GM21619 (cell line): Measurements from ENCODE around the gene SRGAP3.

ENCODE experiments used
- ATAC-seq: cut with Tn5 transposase; IDR thresholded peaks from one replicate; pipeline ENCODE4 v1.9.1; 2021; ENCODE audit not compliant: unreplicated experiment

SRGAP3 gene

GRCh38 chr3:9204253-9204992, 45.0 kb downstream of the SRGAP3 start:
- ATAC-seq: no peak

DNA sequence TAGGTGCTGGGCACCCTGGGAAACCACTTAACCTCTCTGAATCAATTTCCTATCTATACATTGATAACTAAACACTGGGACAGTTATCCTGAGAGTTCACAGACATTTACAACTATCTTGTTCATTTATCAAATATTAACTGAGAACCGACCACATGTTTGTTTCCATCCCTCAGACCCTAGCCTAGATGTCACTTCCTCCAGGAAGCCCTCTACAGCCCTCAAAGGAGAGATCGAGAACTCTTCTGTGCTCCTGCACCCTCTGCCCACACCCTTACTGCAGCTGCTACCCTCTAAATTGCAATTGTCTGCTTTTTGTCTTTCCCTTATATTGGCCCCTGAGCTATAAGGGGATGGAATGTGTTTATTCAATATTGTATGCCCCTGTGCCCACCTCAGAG, 46.1 kb downstream of the SRGAP3 start:
- ATAC-seq: no peak

DNA sequence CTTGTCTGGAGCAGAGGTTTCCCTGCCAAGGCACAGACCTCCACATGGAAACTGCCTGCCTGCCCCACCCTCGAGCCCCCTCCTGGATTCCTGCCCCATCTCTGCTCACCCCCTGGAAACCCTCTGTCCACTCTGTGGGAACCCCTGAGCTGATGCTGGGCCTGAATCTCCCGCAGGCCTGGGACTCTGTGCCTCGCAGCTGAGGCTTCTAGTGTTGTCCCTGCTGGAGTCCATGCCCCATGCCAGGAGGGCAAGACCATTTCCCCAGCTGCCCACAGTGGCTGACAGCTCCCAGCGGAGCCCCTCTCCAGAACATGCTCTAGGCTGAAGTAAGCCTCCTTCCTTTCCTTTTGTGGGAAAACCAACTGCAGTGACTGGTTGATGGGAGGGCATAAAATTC, 46.9 kb downstream of the SRGAP3 start:
- no peak for ATAC-seq

- ATAC-seq: no peak
Measured at GRCh38 chr3:9201955-9202354, 47.5 kb downstream of the SRGAP3 start.

- ATAC-seq: no peak
Measured at GRCh38 chr3:9201266-9201665, 48.2 kb downstream of the SRGAP3 start.

GRCh38 chr3:9199775-9200174, 49.7 kb downstream of the SRGAP3 start:
- no peak for ATAC-seq

DNA sequence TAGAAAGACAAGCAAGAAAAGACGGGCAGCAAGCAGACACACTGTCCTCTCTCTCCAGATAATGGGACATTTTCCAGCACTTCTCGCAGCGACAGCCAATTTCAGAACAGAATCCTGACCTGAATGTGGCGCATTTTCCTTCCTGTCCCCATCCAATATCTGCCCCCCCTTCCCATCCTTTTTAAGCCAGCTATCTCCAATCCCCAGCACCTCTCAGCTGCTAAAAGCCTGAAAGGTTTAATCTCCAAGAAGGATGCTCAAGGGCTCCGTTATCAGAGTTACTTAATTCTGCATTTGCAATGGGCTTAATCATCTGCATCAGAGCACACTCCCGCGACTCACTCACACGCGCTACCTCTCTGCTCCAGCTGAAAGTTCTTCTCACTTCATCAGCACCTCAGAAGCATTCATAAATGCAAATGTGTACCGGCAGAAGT, 50.5 kb downstream of the SRGAP3 start:
- ATAC-seq: no peak

DNA sequence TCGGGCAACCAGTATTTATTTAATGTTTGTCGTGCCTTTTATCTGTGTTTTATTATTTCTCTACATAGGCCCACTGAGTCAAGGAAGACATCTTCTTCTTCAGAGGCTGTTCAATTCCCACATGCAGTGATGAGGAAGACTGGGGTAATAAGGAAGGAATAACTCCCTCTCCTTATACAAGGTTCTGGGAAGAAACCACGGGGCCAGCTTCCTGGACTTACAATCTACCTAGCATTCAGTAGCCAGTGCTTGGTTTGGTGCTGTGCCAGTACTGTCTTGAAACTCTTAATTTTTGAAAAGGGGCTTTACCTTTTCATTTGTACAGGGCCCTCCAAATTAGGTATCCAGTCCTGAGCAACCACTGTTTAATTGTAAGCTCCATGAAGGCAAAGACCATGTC, 51.2 kb downstream of the SRGAP3 start:
- ATAC-seq: no peak

DNA sequence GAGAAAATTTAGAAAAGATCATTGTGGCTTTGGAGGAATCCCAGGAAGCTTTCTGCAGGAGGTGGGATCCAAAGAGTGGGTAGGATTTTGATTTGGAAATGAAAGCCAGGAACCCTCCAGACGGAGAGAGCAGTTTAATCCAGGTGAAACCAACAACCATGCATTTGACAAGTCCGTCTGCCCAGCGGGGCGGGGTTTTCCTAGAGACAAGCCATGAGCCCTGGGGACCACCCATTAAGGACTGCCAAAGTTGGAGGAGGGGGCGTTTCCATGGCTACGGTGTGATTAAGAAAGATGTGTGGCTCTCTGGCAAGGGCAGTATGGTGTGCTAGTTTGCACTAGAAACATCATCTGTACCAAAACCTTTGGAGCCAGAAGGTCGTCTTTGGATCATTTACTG, 53.4 kb downstream of the SRGAP3 start:
- ATAC-seq: no peak

DNA sequence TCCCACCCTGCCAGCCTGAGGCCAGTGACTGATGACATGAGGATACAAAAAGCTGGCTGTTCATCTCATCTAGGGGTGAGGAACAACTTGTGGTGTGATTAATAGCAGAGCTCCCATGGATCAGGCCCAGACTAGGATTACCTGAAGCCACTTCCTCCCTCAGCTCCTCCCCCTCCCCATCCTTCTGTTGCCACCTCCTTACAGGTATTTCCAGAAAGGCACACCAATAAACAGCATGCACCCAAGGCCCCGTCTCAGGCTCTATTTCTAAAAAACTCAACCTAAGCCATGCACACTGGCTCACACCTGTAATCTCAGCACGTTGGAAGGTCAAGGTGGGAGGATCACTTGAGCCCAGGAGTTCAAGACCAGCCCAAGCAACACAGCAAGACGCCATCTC, 54.1 kb downstream of the SRGAP3 start:
- no peak for ATAC-seq

GRCh38 chr3:9194509-9195184, 54.8 kb downstream of the SRGAP3 start:
- ATAC-seq: no peak

DNA sequence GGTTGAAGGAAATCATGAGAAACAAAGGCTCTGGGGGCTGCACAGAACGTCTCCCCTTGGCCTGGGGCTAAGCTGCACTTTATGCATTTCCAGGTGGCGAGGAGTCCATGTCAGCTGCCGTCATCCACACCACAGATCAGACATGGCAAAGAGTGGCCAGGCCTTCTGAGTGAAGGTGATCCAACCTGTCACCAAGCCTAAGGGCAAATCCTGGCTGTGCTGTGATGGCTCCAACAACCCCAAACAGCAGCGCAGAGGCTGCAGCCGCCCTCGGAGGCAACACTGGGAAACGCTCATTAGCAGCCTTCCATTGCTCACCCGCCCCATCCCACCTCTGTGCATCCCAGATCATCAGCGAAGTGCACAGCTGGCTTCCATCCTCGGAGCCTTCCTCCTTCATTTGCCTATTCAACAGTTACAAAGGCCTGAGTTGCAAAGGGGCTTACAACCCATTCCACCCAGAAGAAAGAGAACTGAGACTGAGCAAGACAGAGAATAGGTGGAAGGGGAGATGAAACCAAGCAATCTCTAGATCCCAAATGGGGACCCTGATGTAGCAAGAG, 55.7 kb downstream of the SRGAP3 start:
- ATAC-seq: no peak

GRCh38 chr3:9193211-9193610, 56.2 kb downstream of the SRGAP3 start:
- ATAC-seq: no peak

- no peak for ATAC-seq
Measured at GRCh38 chr3:9192248-9193025, 57.0 kb downstream of the SRGAP3 start.

DNA sequence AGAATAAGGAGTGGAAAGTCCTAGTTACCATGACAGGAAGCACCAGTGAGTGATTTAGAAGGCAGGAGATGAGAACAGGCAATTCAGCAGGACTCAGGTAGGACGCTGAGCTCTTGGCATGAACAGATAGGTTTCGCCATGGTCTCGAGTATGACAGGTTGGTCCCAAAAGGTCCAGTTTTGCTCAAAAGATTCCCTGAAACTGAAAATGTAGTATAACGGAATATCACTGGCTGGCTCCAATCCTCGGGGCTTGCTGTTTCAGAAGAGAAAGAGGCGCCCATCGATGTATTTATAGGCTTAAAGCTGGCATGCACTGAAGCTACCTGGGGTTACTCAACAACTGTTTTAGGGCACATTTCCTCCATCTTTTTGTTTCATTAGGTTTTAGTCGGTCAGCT, 59.2 kb downstream of the SRGAP3 start:
- no peak for ATAC-seq

GRCh38 chr3:9188583-9188982, 60.9 kb downstream of the SRGAP3 start:
- no peak for ATAC-seq

DNA sequence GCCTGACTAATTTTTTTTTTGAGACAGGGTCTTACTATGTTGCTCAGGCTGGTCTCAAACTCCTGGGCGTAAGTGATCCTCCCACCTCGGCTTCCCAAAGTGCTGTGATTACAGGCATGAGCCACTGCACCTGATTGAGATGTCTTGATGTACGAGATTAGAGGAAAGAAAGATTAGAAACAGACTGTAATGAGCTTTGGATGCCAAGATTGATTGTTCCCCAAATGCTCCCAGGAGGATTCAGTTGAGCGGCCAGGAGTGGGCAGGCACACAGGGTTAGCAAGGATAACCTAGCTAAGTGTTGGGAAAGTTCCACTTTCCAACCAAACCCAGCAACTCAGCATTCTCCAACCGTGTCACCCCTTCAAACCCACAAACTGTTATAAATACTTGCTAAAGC, 63.7 kb downstream of the SRGAP3 start:
- no peak for ATAC-seq

GRCh38 chr3:9185046-9185445, 64.4 kb downstream of the SRGAP3 start:
- no peak for ATAC-seq

DNA sequence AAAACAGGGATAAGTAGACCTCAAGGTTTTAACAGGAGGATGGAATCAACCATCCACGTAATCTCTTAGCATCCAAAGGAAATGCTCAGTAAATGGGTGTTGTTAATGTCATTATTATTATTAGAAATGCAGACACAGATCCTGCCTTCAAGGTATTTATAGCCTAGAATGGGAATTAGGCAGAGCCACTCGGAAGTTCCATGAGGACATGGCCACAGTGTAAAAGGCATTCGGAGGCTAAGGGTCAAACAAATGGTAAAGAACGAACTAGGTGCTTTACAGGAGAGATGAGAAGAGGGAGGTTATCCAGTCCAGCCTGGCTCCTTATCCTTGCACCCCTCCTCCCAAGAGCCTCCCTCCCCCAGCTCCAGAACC, 65.0 kb downstream of the SRGAP3 start:
- ATAC-seq: no peak

GRCh38 chr3:9183811-9184460, 65.5 kb downstream of the SRGAP3 start:
- ATAC-seq: no peak

GRCh38 chr3:9183011-9183410, 66.4 kb downstream of the SRGAP3 start:
- no peak for ATAC-seq
